ENCODE results near the gene ZNF629.

DNA sequence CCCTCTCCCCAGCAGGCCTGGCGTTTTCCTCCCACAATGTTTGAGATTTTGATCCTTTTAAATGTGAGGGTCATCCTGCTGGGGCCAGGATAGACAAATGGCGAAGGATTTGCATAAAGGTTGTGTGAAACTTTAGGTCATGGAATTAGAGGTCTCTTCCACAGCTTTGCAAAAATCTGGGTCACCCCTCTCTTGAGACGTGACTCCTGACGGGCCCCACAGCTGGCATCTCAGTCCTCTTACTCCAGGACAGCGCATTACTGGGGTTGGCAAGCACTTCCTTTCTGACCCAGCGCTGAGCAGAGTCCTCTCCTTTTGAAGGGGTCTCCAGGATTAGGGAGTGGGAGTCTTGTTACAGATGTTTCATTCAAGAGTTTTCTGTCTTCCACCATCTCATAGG lies 7.4 kb downstream of the ZNF629 start:
- TF ChIP-seq BHLHE40 (IDR thresholded peaks at IDR 0.05; ENCODE audit: borderline replicate concordance) (no peak), FOXM1 (IDR thresholded peaks at IDR 0.05; ENCODE audit: borderline replicate concordance) (no peak)

Measured in HEK293T (cell line).